Liver (tissue), 9 donors: ENCODE data around the gene SCAMP4. TPM values are rescaled to one million over a fixed set of nuclear protein-coding genes. Genes with fewer than 3 reads are reported as not detected.

Experiments used
- DNase-seq: peaks from one replicate; pipeline ENCODE4 v3.0.0-alpha.2; 2017; ENCODE audit warnings: low spot score
- H3K27ac ChIP-seq, 2 donors: one replicate each; pipeline ENCODE4 v1.7.0; 2013; ENCODE audit warnings: inconsistent platforms in 2 of 2, low read length in 2 of 2, control low read depth in 1 of 2, low read depth in 1 of 2, mild to moderate bottlenecking in 1 of 2
- H3K27me3 ChIP-seq, 4 donors: one replicate each; pipeline versions ENCODE4 v1.6.1 to v1.7.0; 2013; ENCODE audit warnings: low read length in 3 of 4, inconsistent platforms in 1 of 4, mild to moderate bottlenecking in 1 of 4, moderate library complexity in 1 of 4; ENCODE audit not compliant: control insufficient read depth in 4 of 4, insufficient read depth in 4 of 4
- H3K36me3 ChIP-seq, 4 donors: one replicate each; pipeline versions ENCODE4 v1.6.1 to v1.7.0; 2013; ENCODE audit warnings: low read length in 3 of 4, mild to moderate bottlenecking in 3 of 4, low read depth in 1 of 4, moderate library complexity in 1 of 4; ENCODE audit not compliant: control insufficient read depth in 4 of 4, insufficient read depth in 3 of 4
- H3K4me1 ChIP-seq, 4 donors: one replicate each; pipeline versions ENCODE4 v1.6.1 to v1.7.0; 2013; ENCODE audit warnings: low read length in 3 of 4, mild to moderate bottlenecking in 3 of 4, moderate library complexity in 1 of 4; ENCODE audit not compliant: control insufficient read depth in 4 of 4, insufficient read depth in 4 of 4
- H3K4me3 ChIP-seq, 3 donors: one replicate each; pipeline versions ENCODE4 v1.6.1 to v1.7.0; 2013; ENCODE audit warnings: low read length in 3 of 3, control low read depth in 1 of 3, low read depth in 1 of 3, mild to moderate bottlenecking in 1 of 3
- H3K9ac ChIP-seq, 2 donors: one replicate each; pipeline ENCODE4 v1.7.0; 2013; ENCODE audit warnings: low read length in 2 of 2, mild to moderate bottlenecking in 2 of 2, moderate library complexity in 2 of 2, control low read depth in 1 of 2, low read depth in 1 of 2
- H3K9me3 ChIP-seq, 4 donors: one replicate each; pipeline versions ENCODE4 v1.6.1 to v1.7.0; 2013; ENCODE audit warnings: low read length in 3 of 4; ENCODE audit not compliant: control insufficient read depth in 4 of 4
- CTCF ChIP-seq: fragments of 150-350 bp; IDR thresholded peaks from 2 replicates; pipeline ENCODE4 v1.5.1; 2017; ENCODE audit warnings: improper control_type of control experiment, low read depth, low read length; ENCODE audit not compliant: missing input control
- EGR1 ChIP-seq, 2 donors: IDR thresholded peaks; 2 replicates each; pipeline ENCODE4 v1.6.1; 2016 to 2018; ENCODE audit warnings: antibody characterized with exemption in 2 of 2, low read depth in 2 of 2
- FOXA1 ChIP-seq: IDR thresholded peaks from 2 replicates; pipeline ENCODE4 v1.6.1; 2016; ENCODE audit warnings: antibody characterized with exemption
- FOXA2 ChIP-seq: IDR thresholded peaks from 2 replicates; pipeline ENCODE4 v1.6.1; 2016; ENCODE audit warnings: antibody characterized with exemption
- HNF4A ChIP-seq, 2 donors: conservative IDR thresholded peaks; 2 replicates each; pipeline ENCODE4 v1.6.1; 2016; ENCODE audit warnings: antibody characterized with exemption in 2 of 2, mild to moderate bottlenecking in 2 of 2
- JUND ChIP-seq, 2 donors: IDR thresholded peaks; 2 replicates each; pipeline ENCODE4 v1.6.1; 2016; ENCODE audit warnings: antibody characterized with exemption in 2 of 2
- MAX ChIP-seq: IDR thresholded peaks from 2 replicates; pipeline ENCODE4 v1.6.1; 2016; ENCODE audit warnings: antibody characterized with exemption
- NR2F2 ChIP-seq: IDR thresholded peaks from 2 replicates; pipeline ENCODE4 v1.6.1; 2016; ENCODE audit warnings: antibody characterized with exemption
- RAD21 ChIP-seq, 2 donors: IDR thresholded peaks; 2 replicates each; pipeline ENCODE4 v1.6.1; 2016; ENCODE audit warnings: antibody characterized with exemption in 2 of 2, mild to moderate bottlenecking in 2 of 2
- REST ChIP-seq: IDR thresholded peaks from 2 replicates; pipeline ENCODE4 v1.6.1; 2016; ENCODE audit warnings: antibody characterized with exemption, mild to moderate bottlenecking
- RXRA ChIP-seq, 2 donors: IDR thresholded peaks; 2 replicates each; pipeline ENCODE4 v1.6.1; 2017 to 2018; ENCODE audit warnings: antibody characterized with exemption in 2 of 2, mild to moderate bottlenecking in 1 of 2
- SP1 ChIP-seq: IDR thresholded peaks from 2 replicates; pipeline ENCODE4 v1.6.1; 2018; ENCODE audit warnings: antibody characterized with exemption, mild to moderate bottlenecking
- TAF1 ChIP-seq: conservative IDR thresholded peaks from 2 replicates; pipeline ENCODE4 v1.6.1; 2016; ENCODE audit warnings: antibody characterized with exemption, mild to moderate bottlenecking
- YY1 ChIP-seq: IDR thresholded peaks from 2 replicates; pipeline ENCODE4 v1.6.1; 2016; ENCODE audit warnings: antibody characterized with exemption, mild to moderate bottlenecking
- ZBTB33 ChIP-seq: IDR thresholded peaks from 2 replicates; pipeline ENCODE4 v1.6.1; 2016; ENCODE audit warnings: antibody characterized with exemption
- WGBS: extraction: QIAGEN DNeasy Blood & Tissue Kit; methylation state at CpG from one replicate; pipeline ENCODE4 v1.1.7; 2013; 5-methylcytosine and 5-hydroxymethylcytosine counted together
- polyA plus RNA-seq, 2 donors: library from polyadenylated mRNA; stranded (reverse) in 1 of 2; unstranded in 1 of 2; fragments of 200-250 nt in 1 of 2; fragments of >200 nt in 1 of 2; fragmentation: Nextera tagmentation in 1 of 2; extraction: Ambion mirVana in 1 of 2; gene quantifications; one replicate each; pipeline versions ENCODE4 v1.2.1 to v1.2.3, GENCODE V29; 2013 to 2015
- total RNA-seq, 2 donors: library from RNA; depleted of rRNA; stranded (reverse); fragments of >200 nt; gene quantifications; one replicate each; pipeline ENCODE4 v1.2.3, GENCODE V29; 2014
- TF ChIP-seq, protein P1 (sequence below): IDR thresholded peaks from 2 replicates; pipeline ENCODE4 v1.6.1; 2016; ENCODE audit warnings: antibody characterized with exemption
- donor health status: healthy.
- donor health status: healthy.
- donor health status: healthy.
- donor health status: healthy.
- donor health status: healthy.

Gene SCAMP4
- total and polyA plus RNA-seq, 4 donors: 13.0 to 22.1 (median 16.6) TPM

DNA sequence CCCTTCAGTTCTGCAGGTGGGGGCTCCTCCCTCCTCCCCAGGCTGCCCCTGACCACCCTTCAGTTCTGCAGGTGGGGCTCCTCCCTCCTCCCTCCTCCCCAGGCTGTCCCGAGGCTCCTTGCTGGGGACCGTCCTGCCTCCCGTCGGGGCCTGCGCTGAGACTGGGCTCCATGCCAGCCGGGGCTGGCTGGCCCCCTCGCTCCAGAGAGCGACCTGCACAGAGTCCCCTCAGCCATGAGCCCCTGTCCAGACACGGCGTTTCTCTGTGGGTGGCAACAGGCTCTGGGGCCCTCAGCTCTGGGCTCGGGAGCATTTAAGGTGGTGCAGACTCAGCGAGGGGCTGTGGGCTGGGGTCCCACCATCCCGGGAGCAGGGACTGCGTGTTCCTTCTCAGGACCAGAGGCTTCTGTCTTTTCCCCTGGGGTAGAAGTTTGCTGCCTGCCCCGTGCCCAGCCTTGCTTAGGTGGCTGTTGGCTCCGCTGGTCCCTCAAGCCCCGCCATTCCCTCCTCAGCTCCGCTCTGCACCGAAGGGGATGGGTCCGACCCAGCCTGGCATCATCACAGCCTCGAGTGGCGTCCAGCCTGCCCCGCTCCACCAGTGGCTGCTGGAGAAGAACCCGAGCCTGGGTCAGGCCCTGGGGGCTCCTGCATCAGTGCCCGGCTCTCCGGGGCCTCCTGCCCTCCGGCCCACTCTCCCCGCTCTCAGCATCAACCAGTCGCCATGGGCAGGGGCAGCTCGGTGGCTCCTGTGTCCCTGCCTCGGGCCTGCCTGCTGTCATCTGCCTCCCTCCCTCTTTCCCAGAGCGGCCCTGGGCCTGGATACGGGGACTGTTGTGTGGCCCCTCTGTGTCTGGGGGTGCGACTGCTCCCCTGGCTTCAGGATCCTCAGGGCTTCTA is 63.3 kb downstream of the SCAMP4 start:
- H3K4me3 ChIP-seq: no peak overlapping the region
- H3K9me3 ChIP-seq: no peaks in the 10 kb centered on the region
- 92% methylated on average over 34 of the region's 34 CpGs for WGBS
- no peak for DNase-seq
- no peak for TF ChIP-seq YY1
- TF ChIP-seq FOXA2: no peak
- TF ChIP-seq HNF4A (conservative IDR thresholded peaks at IDR 0.05): no peak
- no peak for TF ChIP-seq NR2F2
- no peak for TF ChIP-seq SP1
- TF ChIP-seq JUND (IDR thresholded peaks at IDR 0.05): no peak
- TF ChIP-seq RXRA (IDR thresholded peaks at IDR 0.05): no peak
- no peak for TF ChIP-seq MAX
- no peak for TF ChIP-seq ZBTB33
- TF ChIP-seq, protein P1, sequence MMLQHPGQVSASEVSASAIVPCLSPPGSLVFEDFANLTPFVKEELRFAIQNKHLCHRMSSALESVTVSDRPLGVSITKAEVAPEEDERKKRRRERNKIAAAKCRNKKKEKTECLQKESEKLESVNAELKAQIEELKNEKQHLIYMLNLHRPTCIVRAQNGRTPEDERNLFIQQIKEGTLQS: no peak
- TF ChIP-seq CTCF: no peak
- no peak for TF ChIP-seq REST
- no peak for TF ChIP-seq RAD21 (IDR thresholded peaks at IDR 0.05)
- TF ChIP-seq TAF1: no peak
- TF ChIP-seq FOXA1: no peak
- TF ChIP-seq EGR1 (IDR thresholded peaks at IDR 0.05; ENCODE audit: low read depth in 2 of 2): no peak
- no peak overlapping the region for H3K27ac ChIP-seq
- no peaks in the 10 kb centered on the region for H3K4me1 ChIP-seq
- H3K27me3 ChIP-seq: no peaks in the 10 kb centered on the region
- peaks cover 0 to 15% (median 1%) of the 10 kb centered on the region in 4 donors for H3K36me3 ChIP-seq
- H3K9ac ChIP-seq: no peak overlapping the region
